ENCODE measurements around the gene APLP2. TPM values are rescaled to one million over a fixed set of nuclear protein-coding genes. Genes with fewer than 3 reads are reported as not detected.

The APLP2 gene
- total RNA-seq, 2 experiments from 2014 or later: 34.6 to 40.2 TPM

GRCh38 chr11:130037881-130038585 is 31.7 kb upstream of the APLP2 start:
- CTCF ChIA-PET: no interaction called here

GRCh38 chr11:130040281-130040940 is 29.3 kb upstream of the APLP2 start:
- no peak overlapping the region for H3K27ac Mint-ChIP-seq
- peaks cover 8% of the 10 kb centered on the region for H3K27me3 Mint-ChIP-seq
- DNase-seq (no peak), ATAC-seq (no peak)
- intact Hi-C loops (cut with DNase I, micrococcal nuclease): no loop called here
- ChIA-PET POLR2A (no interaction called here), CTCF (no interaction called here)
- no peak overlapping the region for H3K4me3 Mint-ChIP-seq
- no peaks in the 10 kb centered on the region for H3K9me3 Mint-ChIP-seq (ENCODE audit: low read depth)
- no peaks in the 10 kb centered on the region for H3K36me3 Mint-ChIP-seq (ENCODE audit: low read depth)
- no peaks in the 10 kb centered on the region for H3K4me1 Mint-ChIP-seq

More at GRCh38 chr11:130037881-130038585, 31.7 kb upstream of the APLP2 start:
- no peak overlapping the region for H3K27ac Mint-ChIP-seq
- H3K27me3 Mint-ChIP-seq: peaks cover 7% of the 10 kb centered on the region
- ATAC-seq (no peak), DNase-seq (no peak)
- POLR2A ChIA-PET: no interaction called here
- H3K36me3 Mint-ChIP-seq (ENCODE audit: low read depth): no peaks in the 10 kb centered on the region
- H3K4me3 Mint-ChIP-seq: no peak overlapping the region
- intact Hi-C loops (cut with DNase I, micrococcal nuclease): no loop called here
- H3K4me1 Mint-ChIP-seq: no peaks in the 10 kb centered on the region
- no peaks in the 10 kb centered on the region for H3K9me3 Mint-ChIP-seq (ENCODE audit: low read depth)

DNA sequence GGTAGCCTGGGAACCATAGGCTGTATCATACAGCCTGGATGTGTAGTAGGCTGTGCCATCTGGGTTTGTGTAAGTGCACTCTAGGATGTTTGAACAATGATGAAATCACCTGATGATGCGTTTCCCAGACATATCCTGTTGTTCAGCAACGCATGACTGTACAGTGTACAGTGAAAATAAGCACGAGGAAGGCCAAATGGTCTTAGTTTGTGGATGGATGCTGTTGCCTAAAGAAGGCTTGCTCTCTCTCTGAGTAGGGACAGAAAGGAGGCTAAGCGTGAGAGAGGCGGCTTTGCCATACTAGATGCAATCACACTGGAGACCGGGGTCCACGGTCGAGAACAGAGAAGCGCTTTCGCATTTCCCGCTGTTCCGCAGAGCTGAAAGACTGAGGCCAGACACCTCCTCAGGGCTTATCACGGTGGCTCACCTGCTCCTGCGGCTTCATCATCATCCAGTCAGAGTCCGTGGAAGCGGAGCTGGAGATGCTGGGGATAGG is 27.6 kb upstream of the APLP2 start:
- H3K36me3 Mint-ChIP-seq (ENCODE audit: low read depth): no peaks in the 10 kb centered on the region
- intact Hi-C loops (cut with DNase I, micrococcal nuclease): no loop called here
- no peaks in the 10 kb centered on the region for H3K4me1 Mint-ChIP-seq
- DNase-seq (no peak), ATAC-seq (peak; percentile 23)
- no peak overlapping the region for H3K4me3 Mint-ChIP-seq
- no peak overlapping the region for H3K27ac Mint-ChIP-seq
- ChIA-PET POLR2A (no interaction called here), CTCF (no interaction called here)
- H3K27me3 Mint-ChIP-seq: peaks cover 6% of the 10 kb centered on the region
- H3K9me3 Mint-ChIP-seq (ENCODE audit: low read depth): no peaks in the 10 kb centered on the region

GRCh38 chr11:130043575-130043974 is 26.1 kb upstream of the APLP2 start:
- no peak overlapping the region for H3K27ac Mint-ChIP-seq
- peaks cover 6% of the 10 kb centered on the region for H3K27me3 Mint-ChIP-seq
- CTCF ChIA-PET: interaction anchor here (0.6 kb wide), 1 partner anchor 29 kb away, joined by 4 read pairs; no protein-coding TSS in a partner anchor
- ATAC-seq: no peak
- no peaks in the 10 kb centered on the region for H3K36me3 Mint-ChIP-seq (ENCODE audit: low read depth)
- H3K4me1 Mint-ChIP-seq: no peaks in the 10 kb centered on the region
- no peak for DNase-seq
- POLR2A ChIA-PET: interaction anchor here (0.7 kb wide), 1 partner anchor 118 kb away, joined by 3 read pairs; no protein-coding TSS in a partner anchor
- intact Hi-C loops (cut with DNase I, micrococcal nuclease): no loop called here
- no peaks in the 10 kb centered on the region for H3K9me3 Mint-ChIP-seq (ENCODE audit: low read depth)
- no peak overlapping the region for H3K4me3 Mint-ChIP-seq

- ChIA-PET POLR2A (no interaction called here), CTCF (interaction anchor here (4.2 kb wide), 1 partner anchor 13 kb away, joined by 10 read pairs; no protein-coding TSS in a partner anchor)
- Mint-ChIP-seq H3K4me3 (no peak overlapping the region), H3K27me3 (peaks cover 2% of the 10 kb centered on the region), H3K9me3 (ENCODE audit: low read depth) (no peaks in the 10 kb centered on the region), H3K4me1 (no peaks in the 10 kb centered on the region), H3K36me3 (ENCODE audit: low read depth) (no peaks in the 10 kb centered on the region), H3K27ac (no peak overlapping the region)
- DNase-seq (no peak), ATAC-seq (no peak)
- intact Hi-C loops (cut with DNase I, micrococcal nuclease): no loop called here
Observed at GRCh38 chr11:130047141-130047540, 22.6 kb upstream of the APLP2 start.

- POLR2A ChIA-PET: interaction anchor here (0.5 kb wide), 1 partner anchor 179 kb away, joined by 3 read pairs; no protein-coding TSS in a partner anchor
- H3K27ac Mint-ChIP-seq: no peak overlapping the region
- H3K4me3 Mint-ChIP-seq: no peak overlapping the region
- intact Hi-C loops (cut with DNase I, micrococcal nuclease): no loop called here
- H3K36me3 Mint-ChIP-seq (ENCODE audit: low read depth): no peaks in the 10 kb centered on the region
- ATAC-seq (no peak), DNase-seq (no peak)
- no peaks in the 10 kb centered on the region for H3K4me1 Mint-ChIP-seq
- no peaks in the 10 kb centered on the region for H3K9me3 Mint-ChIP-seq (ENCODE audit: low read depth)
- CTCF ChIA-PET: interaction anchor here (1.0 to 4.2 kb wide), 3 partner anchors 11 to 83 kb away, joined by 3 to 10 read pairs (median 6); no protein-coding TSS in a partner anchor
- no peaks in the 10 kb centered on the region for H3K27me3 Mint-ChIP-seq
Observed at GRCh38 chr11:130049328-130049771, 20.3 kb upstream of the APLP2 start.

DNA sequence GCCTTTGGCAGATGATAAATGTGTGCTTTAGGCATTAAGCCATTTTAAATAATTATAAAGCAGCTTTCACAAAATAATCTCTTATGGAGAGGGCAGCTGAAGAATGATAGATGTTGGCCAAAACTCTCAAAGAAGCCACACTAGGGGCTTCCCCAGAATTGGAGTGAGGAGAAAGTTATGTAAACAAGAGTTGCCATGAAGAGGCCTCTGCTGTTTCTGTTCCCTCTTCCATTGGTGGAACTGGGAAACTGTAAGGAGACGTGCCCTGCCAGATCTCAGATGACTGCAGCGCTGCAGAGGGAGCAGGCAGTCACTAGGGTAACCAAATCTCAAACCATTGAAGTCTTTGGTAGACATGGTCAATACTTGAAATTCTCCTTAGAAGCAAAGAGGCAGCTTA is 19.4 kb upstream of the APLP2 start:
- no peaks in the 10 kb centered on the region for H3K27me3 Mint-ChIP-seq
- H3K4me3 Mint-ChIP-seq: no peak overlapping the region
- no peaks in the 10 kb centered on the region for H3K9me3 Mint-ChIP-seq (ENCODE audit: low read depth)
- intact Hi-C loops (cut with DNase I, micrococcal nuclease): loop anchor here in 1 of 2 experiments (5.0 kb wide), 1 partner anchor 68 kb away; no protein-coding TSS in a partner anchor
- DNase-seq: no peak
- H3K36me3 Mint-ChIP-seq (ENCODE audit: low read depth): no peaks in the 10 kb centered on the region
- POLR2A ChIA-PET: no interaction called here
- no peaks in the 10 kb centered on the region for H3K4me1 Mint-ChIP-seq
- ATAC-seq: no peak
- CTCF ChIA-PET: interaction anchor here (1.0 to 4.2 kb wide), 2 partner anchors 10 to 58 kb away, joined by 3 to 10 read pairs; no protein-coding TSS in a partner anchor
- no peak overlapping the region for H3K27ac Mint-ChIP-seq

- H3K4me1 Mint-ChIP-seq: no peaks in the 10 kb centered on the region
- no peak for DNase-seq
- H3K27me3 Mint-ChIP-seq: no peaks in the 10 kb centered on the region
- POLR2A ChIA-PET: no interaction called here
- intact Hi-C loops (cut with DNase I, micrococcal nuclease): loop anchor here in 1 of 2 experiments (5.0 kb wide), 1 partner anchor 69 kb away; no protein-coding TSS in a partner anchor
- H3K27ac Mint-ChIP-seq: no peak overlapping the region
- no peaks in the 10 kb centered on the region for H3K36me3 Mint-ChIP-seq (ENCODE audit: low read depth)
- no peak overlapping the region for H3K4me3 Mint-ChIP-seq
- no peaks in the 10 kb centered on the region for H3K9me3 Mint-ChIP-seq (ENCODE audit: low read depth)
- CTCF ChIA-PET: interaction anchor here (0.8 to 4.2 kb wide), 2 partner anchors 9 to 81 kb away, joined by 3 to 10 read pairs; no protein-coding TSS in a partner anchor
- ATAC-seq: no peak
Observed at GRCh38 chr11:130051082-130051481, 18.6 kb upstream of the APLP2 start.

DNA sequence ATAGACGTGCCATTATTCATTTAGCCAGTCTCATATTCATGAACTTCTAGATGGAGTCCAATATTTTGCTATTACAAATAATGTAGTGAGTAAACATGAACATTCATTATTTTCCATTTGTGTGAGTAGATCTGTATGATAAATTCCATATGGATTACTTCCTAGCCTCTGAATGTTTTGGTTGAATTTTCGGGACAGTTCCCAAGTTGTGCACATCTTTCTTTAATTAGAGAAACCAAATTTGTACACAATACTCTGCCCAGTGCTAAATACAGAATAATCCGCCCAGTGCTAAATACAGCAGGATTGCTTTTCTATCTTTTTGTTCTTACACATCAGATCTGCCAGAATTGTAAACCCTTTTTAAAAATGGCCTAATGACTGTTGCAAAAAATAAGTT is 17.1 kb upstream of the APLP2 start:
- Mint-ChIP-seq H3K27me3 (peaks cover 3% of the 10 kb centered on the region), H3K4me3 (no peak overlapping the region), H3K27ac (no peak overlapping the region), H3K4me1 (no peaks in the 10 kb centered on the region), H3K9me3 (ENCODE audit: low read depth) (no peaks in the 10 kb centered on the region), H3K36me3 (ENCODE audit: low read depth) (no peaks in the 10 kb centered on the region)
- no peak for ATAC-seq
- ChIA-PET POLR2A (no interaction called here), CTCF (interaction anchor here (1.0 kb wide), 1 partner anchor 77 kb away, joined by 3 read pairs; no protein-coding TSS in a partner anchor)
- intact Hi-C loops (cut with DNase I, micrococcal nuclease): loop anchor here in 1 of 2 experiments (5.0 kb wide), 1 partner anchor 70 kb away; no protein-coding TSS in a partner anchor
- DNase-seq: no peak

DNA sequence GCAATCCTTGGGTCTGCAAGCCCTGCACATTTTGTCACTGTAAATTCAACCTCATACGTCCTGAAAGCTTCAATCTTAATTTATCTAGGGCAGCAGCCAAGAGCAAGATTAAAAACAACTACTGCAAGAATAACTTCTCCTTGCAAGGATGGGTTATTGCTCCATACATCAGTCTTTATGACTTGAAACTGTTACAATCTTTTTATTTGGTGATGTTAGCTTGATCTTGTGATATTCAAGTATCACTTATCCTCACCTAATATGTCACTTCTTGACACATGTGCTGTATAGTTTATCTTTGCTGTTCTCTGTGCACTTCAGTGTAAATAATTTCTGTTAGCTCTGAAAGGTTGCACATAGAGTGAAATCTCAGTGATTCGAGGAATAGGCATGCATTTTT is 14.7 kb upstream of the APLP2 start:
- Mint-ChIP-seq H3K27ac (no peak overlapping the region), H3K36me3 (ENCODE audit: low read depth) (no peaks in the 10 kb centered on the region), H3K9me3 (ENCODE audit: low read depth) (no peaks in the 10 kb centered on the region), H3K27me3 (peaks cover 12% of the 10 kb centered on the region), H3K4me1 (no peaks in the 10 kb centered on the region), H3K4me3 (no peak overlapping the region)
- CTCF ChIA-PET: interaction anchor here (1.1 kb wide), 1 partner anchor 136 kb away, joined by 3 read pairs; no protein-coding TSS in a partner anchor
- DNase-seq (no peak), ATAC-seq (no peak)
- intact Hi-C loops (cut with DNase I, micrococcal nuclease): loop anchor here in 1 of 2 experiments (5.0 kb wide), 1 partner anchor 73 kb away; no protein-coding TSS in a partner anchor
- POLR2A ChIA-PET: no interaction called here

GRCh38 chr11:130055617-130056016 is 14.1 kb upstream of the APLP2 start:
- Mint-ChIP-seq H3K27me3 (peaks cover 13% of the 10 kb centered on the region), H3K27ac (no peak overlapping the region), H3K36me3 (ENCODE audit: low read depth) (no peaks in the 10 kb centered on the region), H3K9me3 (ENCODE audit: low read depth) (no peaks in the 10 kb centered on the region), H3K4me1 (no peaks in the 10 kb centered on the region), H3K4me3 (no peak overlapping the region)
- intact Hi-C loops (cut with DNase I, micrococcal nuclease): no loop called here
- ATAC-seq: no peak
- DNase-seq: no peak
- ChIA-PET POLR2A (no interaction called here), CTCF (interaction anchor here (1.1 kb wide), 1 partner anchor 137 kb away, joined by 3 read pairs; no protein-coding TSS in a partner anchor)

Measured in activated CD4-positive, alpha-beta T cell treated with anti-CD3 and anti-CD28 coated beads for 36 hours (primary cell).